Body of pancreas (tissue), 4 donors: Measurements from ENCODE around the gene GPT2. TPM values are rescaled to one million over a fixed set of nuclear protein-coding genes. Genes with fewer than 3 reads are reported as not detected.

Source experiments
- ATAC-seq: fragments of 150-250 bp; one replicate; pipeline ENCODE4 v1.9.1; 2016
- DNase-seq, 4 donors: peaks; one replicate each; pipeline ENCODE4 v3.0.0-alpha.2; 2019
- H3K27ac ChIP-seq, 4 donors: fragments of 200-600 bp; sonication (generic); 1 replicate in 3 of 4; 2 replicates in 1 of 4; pipeline versions ENCODE4 v1.5.1 to v1.6.1; 2016 to 2019; ENCODE audit warnings: mild to moderate bottlenecking in 1 of 4, mixed read lengths in 1 of 4, moderate library complexity in 1 of 4
- H3K27me3 ChIP-seq, 2 donors: fragments of 200-600 bp; sonication (generic); one replicate each; pipeline ENCODE4 v1.6.0; 2016; ENCODE audit warnings: mild to moderate bottlenecking in 1 of 2
- H3K36me3 ChIP-seq, 2 donors: fragments of 200-600 bp; sonication (generic); replicated peaks in 1 of 2; 2 replicates each; pipeline ENCODE4 v1.5.1; 2016; ENCODE audit warnings: low read depth in 2 of 2; ENCODE audit not compliant: insufficient read depth in 1 of 2
- H3K4me1 ChIP-seq: fragments of 200-600 bp; sonication (generic); one replicate; pipeline ENCODE4 v1.6.0; 2016
- H3K4me3 ChIP-seq, 2 donors: fragments of 200-600 bp; sonication (generic); 1 replicate in 1 of 2; 2 replicates in 1 of 2; pipeline ENCODE4 v1.5.1; 2016 to 2019
- H3K9me3 ChIP-seq, 3 donors: fragments of 200-600 bp; sonication (generic); 1 replicate in 2 of 3; 2 replicates in 1 of 3; pipeline ENCODE4 v1.5.1; 2016
- POLR2A ChIP-seq, 3 donors: fragments of 450-650 bp; IDR thresholded peaks; one replicate each; pipeline ENCODE4 v1.6.1; 2016; ENCODE audit warnings: antibody characterized with exemption in 3 of 3, mild to moderate bottlenecking in 2 of 3
- WGBS, 2 donors: methylation state at CpG; one replicate each; pipeline ENCODE4 v1.1.5; 2017; 5-methylcytosine and 5-hydroxymethylcytosine counted together
- intact Hi-C: fragments of 100-400 bp; cut with DNase I; formaldehyde crosslinking; loops from one replicate; pipeline ENCODE4 v1.15.1; 2023
- total RNA-seq, 2 donors: library from RNA; depleted of rRNA; stranded (reverse); fragments of >200 nt; gene quantifications; one replicate each; pipeline ENCODE4 v1.1.0, GENCODE V29; 2016
- TF ChIP-seq, protein P1 (sequence below), 7 experiments: fragments of 450-650 bp in 4 of 7; fragments of 200-600 bp in 3 of 7; sonication (generic) in 3 of 7; IDR thresholded peaks; one replicate each; pipeline ENCODE4 v1.5.1; 2016 to 2019; ENCODE audit warnings: antibody characterized with exemption in 7 of 7

The GPT2 gene
- total RNA-seq, 2 donors from 2014 or later = 52.1 to 83.1 TPM

DNA sequence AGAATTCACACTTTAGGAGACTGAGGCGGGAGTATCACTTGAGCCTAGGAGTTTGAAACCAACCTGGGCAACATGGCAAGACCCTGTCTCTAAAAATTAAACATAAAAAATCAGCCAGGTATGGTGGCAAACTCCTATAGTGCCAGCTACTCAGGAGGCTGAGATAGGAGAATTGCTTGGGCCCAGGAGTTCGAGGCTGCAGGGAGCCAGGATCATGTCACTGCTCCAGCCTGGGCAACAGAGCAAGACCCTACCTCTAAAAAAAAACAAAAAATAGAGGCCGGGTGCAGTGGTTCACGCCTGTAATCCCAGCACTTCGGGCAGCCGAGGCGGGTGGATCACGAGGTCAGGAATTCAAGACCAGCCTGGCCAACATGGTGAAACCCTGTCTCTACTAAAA lies 8.9 kb upstream of the GPT2 start:
- peaks cover 41% of the 10 kb centered on the region for H3K4me1 ChIP-seq
- intact Hi-C loops = no loop called here
- DNase-seq (no peak), ATAC-seq (no peak)
- H3K9me3 ChIP-seq = no peaks in the 10 kb centered on the region
- peak overlapping the region in 3 of 4 donors; percentile 58 to 90 (median 84) for H3K27ac ChIP-seq
- no peaks in the 10 kb centered on the region for H3K36me3 ChIP-seq
- no peak overlapping the region for H3K4me3 ChIP-seq
- 92 to 100% methylated on average over 5 to 8 of the region's 8 CpGs for WGBS, 2 donors
- no peaks in the 10 kb centered on the region for H3K27me3 ChIP-seq
- TF ChIP-seq, protein P1, sequence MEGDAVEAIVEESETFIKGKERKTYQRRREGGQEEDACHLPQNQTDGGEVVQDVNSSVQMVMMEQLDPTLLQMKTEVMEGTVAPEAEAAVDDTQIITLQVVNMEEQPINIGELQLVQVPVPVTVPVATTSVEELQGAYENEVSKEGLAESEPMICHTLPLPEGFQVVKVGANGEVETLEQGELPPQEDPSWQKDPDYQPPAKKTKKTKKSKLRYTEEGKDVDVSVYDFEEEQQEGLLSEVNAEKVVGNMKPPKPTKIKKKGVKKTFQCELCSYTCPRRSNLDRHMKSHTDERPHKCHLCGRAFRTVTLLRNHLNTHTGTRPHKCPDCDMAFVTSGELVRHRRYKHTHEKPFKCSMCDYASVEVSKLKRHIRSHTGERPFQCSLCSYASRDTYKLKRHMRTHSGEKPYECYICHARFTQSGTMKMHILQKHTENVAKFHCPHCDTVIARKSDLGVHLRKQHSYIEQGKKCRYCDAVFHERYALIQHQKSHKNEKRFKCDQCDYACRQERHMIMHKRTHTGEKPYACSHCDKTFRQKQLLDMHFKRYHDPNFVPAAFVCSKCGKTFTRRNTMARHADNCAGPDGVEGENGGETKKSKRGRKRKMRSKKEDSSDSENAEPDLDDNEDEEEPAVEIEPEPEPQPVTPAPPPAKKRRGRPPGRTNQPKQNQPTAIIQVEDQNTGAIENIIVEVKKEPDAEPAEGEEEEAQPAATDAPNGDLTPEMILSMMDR (IDR thresholded peaks at IDR 0.05) = no peak
- TF ChIP-seq POLR2A (IDR thresholded peaks at IDR 0.05) = no peak

DNA sequence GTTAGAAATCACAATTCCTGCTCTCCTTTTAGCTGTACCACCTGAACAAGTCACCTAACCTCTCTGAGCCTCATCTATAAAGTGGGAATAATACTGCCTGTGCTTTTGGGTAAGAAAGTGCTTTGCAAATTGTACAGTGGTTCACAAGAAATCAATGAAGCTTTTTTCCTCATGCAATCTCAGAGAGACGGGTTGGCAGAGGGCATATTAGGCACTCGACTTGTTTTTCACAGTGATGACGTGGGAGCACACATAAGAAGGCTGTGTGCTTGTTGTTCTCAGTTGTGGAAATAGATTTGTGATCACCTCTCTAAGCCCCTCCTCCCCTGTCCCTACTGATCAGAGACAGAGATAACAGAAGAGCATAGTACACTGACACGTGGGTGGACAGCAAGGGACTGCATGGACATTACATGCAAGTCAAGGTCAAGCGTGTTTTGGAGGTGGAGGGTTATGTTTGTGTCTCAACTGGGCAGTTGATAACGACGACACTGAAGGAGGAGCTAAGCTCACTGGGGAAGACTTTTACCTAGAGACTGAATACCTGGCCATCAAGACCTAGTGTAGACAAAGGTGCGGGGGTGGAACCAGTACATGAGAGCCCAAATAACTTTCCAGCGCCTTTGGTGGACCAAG lies 1.7 kb upstream of the GPT2 start:
- DNase-seq = peak in 2 of 4 donors; percentile 57 to 84

DNA sequence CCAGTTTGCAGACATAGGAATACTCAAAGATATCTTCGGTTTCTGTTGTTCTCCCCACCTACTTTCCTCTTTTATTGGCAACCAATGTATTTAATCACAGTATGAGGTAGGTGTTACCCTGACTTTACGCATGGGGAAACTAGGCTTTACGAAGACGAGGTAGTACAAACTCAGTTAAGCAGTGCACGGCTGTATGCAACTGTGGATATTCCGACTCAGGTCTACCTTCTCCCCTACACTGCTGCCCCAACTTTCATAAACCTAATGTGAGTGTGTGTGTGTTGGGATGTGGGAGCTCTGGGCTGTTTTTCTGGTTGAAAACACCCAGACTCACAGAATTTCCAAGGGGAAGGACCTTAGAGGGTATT lies 1.2 kb upstream of the GPT2 start:
- H3K9me3 ChIP-seq = no peaks in the 10 kb centered on the region
- H3K4me1 ChIP-seq = peaks cover 58% of the 10 kb centered on the region
- no peak for ATAC-seq
- 35 to 47% methylated on average over 6 of the region's 6 CpGs for WGBS, 2 donors
- no peaks in the 10 kb centered on the region for H3K27me3 ChIP-seq
- intact Hi-C loops = no loop called here
- TF ChIP-seq, protein P1 (IDR thresholded peaks at IDR 0.05) = no peak
- TF ChIP-seq POLR2A (IDR thresholded peaks at IDR 0.05) = peak in 1 of 3 donors; percentile 10
- DNase-seq = no peak
- peak overlapping the region; percentile 89 to 95 (median 92) for H3K27ac ChIP-seq
- H3K36me3 ChIP-seq = no peaks in the 10 kb centered on the region
- no peak overlapping the region for H3K4me3 ChIP-seq

More for the DNA sequence above, 1.7 kb upstream of the GPT2 start:
- 22 to 32% methylated on average over 8 to 9 of the region's 9 CpGs for WGBS, 2 donors
- intact Hi-C loops = no loop called here
- H3K27me3 ChIP-seq = no peaks in the 10 kb centered on the region
- no peaks in the 10 kb centered on the region for H3K9me3 ChIP-seq
- peaks cover 57% of the 10 kb centered on the region for H3K4me1 ChIP-seq
- no peaks in the 10 kb centered on the region for H3K36me3 ChIP-seq
- no peak overlapping the region for H3K4me3 ChIP-seq
- peak overlapping the region; percentile 89 to 95 (median 92) for H3K27ac ChIP-seq
- TF ChIP-seq POLR2A (IDR thresholded peaks at IDR 0.05) = peak; percentile 24 to 74 (median 67)
- TF ChIP-seq, protein P1 (IDR thresholded peaks at IDR 0.05) = no peak
- peak; percentile 33 for ATAC-seq

- peak in 1 of 4 donors; percentile 44 for DNase-seq
- 4 to 6% methylated on average over 10 of the region's 10 CpGs for WGBS, 2 donors
- Histone ChIP-seq H3K9me3 (no peaks in the 10 kb centered on the region), H3K27ac (peak overlapping the region; percentile 89 to 95 (median 92)), H3K4me3 (no peak overlapping the region), H3K36me3 (no peaks in the 10 kb centered on the region), H3K4me1 (peaks cover 62% of the 10 kb centered on the region), H3K27me3 (no peaks in the 10 kb centered on the region)
- TF ChIP-seq, protein P1 (IDR thresholded peaks at IDR 0.05) = no peak
- no peak for TF ChIP-seq POLR2A (IDR thresholded peaks at IDR 0.05)
- ATAC-seq = no peak
- intact Hi-C loops = no loop called here
Measured at GRCh38 chr16:46883353-46883689, 841 bp upstream of the GPT2 start.
